RWPE1 (cell line): ENCODE results near the gene SEMA5A.

ENCODE experiments used
- CTCF ChIA-PET: fragments of 350-600 bp; sonication (Branson Sonifier 250); formaldehyde crosslinking; extraction: SDS; loops from one replicate; lab custom pipeline; 2021; lab: Yijun Ruan, JAX
- POLR2A ChIA-PET: fragments of 400-600 bp; formaldehyde crosslinking; extraction: SDS; loops from one replicate; lab custom pipeline; 2020; ENCODE audit warnings: antibody characterized with exemption; ENCODE audit not compliant: low non-redundant PET; lab: Yijun Ruan, JAX
- DNase-seq: peaks from one replicate; pipeline ENCODE4 v3.0.0; 2012; ENCODE audit warnings: low spot score
- H3K27ac ChIP-seq: fragments of 450-650 bp; 2 replicates; pipeline ENCODE4 v1.5.1; 2017
- TF ChIP-seq, protein P1 (sequence below): fragments of 450-650 bp; conservative IDR thresholded peaks from 2 replicates; pipeline ENCODE4 v1.5.1; 2017; ENCODE audit warnings: low read depth, mild to moderate bottlenecking

SEMA5A gene

DNA sequence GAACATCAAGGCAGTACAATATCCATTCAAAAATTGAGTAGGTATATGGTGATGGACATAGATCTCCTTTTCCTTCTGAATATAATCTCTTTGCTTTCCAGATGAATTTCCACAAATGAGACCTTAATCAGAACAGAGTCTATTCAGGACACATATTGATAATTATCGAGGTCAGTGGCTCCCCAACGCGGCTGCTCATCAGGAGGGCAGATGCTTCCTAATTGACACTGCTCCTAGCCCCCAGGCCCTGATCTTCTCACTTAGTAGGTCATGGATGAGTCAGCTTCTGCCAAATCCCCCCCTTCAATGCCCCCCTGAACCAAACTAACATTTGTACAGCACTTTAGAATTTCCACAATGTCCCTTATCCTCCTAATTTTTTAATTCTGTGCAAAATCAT is 51.6 kb downstream of the SEMA5A start:
- TF ChIP-seq, protein P1, sequence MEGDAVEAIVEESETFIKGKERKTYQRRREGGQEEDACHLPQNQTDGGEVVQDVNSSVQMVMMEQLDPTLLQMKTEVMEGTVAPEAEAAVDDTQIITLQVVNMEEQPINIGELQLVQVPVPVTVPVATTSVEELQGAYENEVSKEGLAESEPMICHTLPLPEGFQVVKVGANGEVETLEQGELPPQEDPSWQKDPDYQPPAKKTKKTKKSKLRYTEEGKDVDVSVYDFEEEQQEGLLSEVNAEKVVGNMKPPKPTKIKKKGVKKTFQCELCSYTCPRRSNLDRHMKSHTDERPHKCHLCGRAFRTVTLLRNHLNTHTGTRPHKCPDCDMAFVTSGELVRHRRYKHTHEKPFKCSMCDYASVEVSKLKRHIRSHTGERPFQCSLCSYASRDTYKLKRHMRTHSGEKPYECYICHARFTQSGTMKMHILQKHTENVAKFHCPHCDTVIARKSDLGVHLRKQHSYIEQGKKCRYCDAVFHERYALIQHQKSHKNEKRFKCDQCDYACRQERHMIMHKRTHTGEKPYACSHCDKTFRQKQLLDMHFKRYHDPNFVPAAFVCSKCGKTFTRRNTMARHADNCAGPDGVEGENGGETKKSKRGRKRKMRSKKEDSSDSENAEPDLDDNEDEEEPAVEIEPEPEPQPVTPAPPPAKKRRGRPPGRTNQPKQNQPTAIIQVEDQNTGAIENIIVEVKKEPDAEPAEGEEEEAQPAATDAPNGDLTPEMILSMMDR = no peak
- H3K27ac ChIP-seq = no peak overlapping the region
- POLR2A ChIA-PET = no interaction called here
- DNase-seq = no peak
- CTCF ChIA-PET = no interaction called here

DNA sequence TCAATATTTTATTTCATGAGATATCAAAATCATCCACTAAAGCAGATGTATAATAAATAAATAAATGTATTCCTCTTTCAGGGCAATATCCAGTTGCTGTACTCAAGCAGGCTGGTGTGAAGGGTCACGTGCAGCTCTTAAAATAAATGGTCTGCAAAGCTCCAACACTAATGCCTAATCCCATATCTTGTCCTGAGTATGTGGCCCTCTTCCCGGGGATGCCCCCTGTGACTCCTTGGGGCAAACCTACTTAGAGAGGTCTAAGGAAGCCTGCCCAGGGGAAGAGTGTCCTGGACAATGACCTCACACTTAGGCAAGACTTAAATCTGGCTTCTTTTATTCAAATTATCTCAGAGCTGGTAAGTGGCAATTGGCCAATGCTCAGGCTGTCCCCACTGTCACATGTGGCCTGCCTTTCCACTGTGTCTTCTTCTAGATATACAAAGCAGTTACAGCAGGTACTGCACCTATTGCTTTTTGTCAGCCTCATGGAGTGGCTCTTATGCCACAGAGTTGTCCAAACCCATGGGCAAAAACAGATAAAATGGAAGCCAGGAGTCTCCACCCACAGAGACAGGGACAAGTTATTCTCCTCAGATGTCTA is 55.3 kb downstream of the SEMA5A start:
- ChIA-PET POLR2A (no interaction called here), CTCF (no interaction called here)
- H3K27ac ChIP-seq = no peak overlapping the region
- TF ChIP-seq, protein P1 = no peak
- DNase-seq = no peak

GRCh38 chr5:9483779-9484178 is 62.1 kb downstream of the SEMA5A start:
- TF ChIP-seq, protein P1 = no peak
- no peak for DNase-seq
- ChIA-PET POLR2A (no interaction called here), CTCF (interaction anchor here (0.6 kb wide), 1 partner anchor 441 kb away, joined by 6 read pairs; no protein-coding TSS in a partner anchor)
- no peak overlapping the region for H3K27ac ChIP-seq

- ChIA-PET CTCF (no interaction called here), POLR2A (no interaction called here)
- DNase-seq = no peak
- no peak overlapping the region for H3K27ac ChIP-seq
- TF ChIP-seq, protein P1 = no peak
These were observed 62.6 kb downstream of the SEMA5A start for GRCh38 chr5:9483243-9483642.

- CTCF ChIA-PET = interaction anchor here (0.8 kb wide), 1 partner anchor 13 kb away, joined by 3 read pairs; no protein-coding TSS in a partner anchor
- no peak for DNase-seq
- H3K27ac ChIP-seq = no peak overlapping the region
- TF ChIP-seq, protein P1 = no peak
- POLR2A ChIA-PET = no interaction called here
These were observed 63.5 kb downstream of the SEMA5A start for GRCh38 chr5:9482381-9482780.

- TF ChIP-seq, protein P1 = no peak
- POLR2A ChIA-PET = no interaction called here
- DNase-seq = no peak
- CTCF ChIA-PET = no interaction called here
- no peak overlapping the region for H3K27ac ChIP-seq
These were observed 65.4 kb downstream of the SEMA5A start for GRCh38 chr5:9480499-9480898.
